Activated T-cell treated with anti-CD3 and anti-CD28 coated beads, Interleukin-2, amount 50 U/mL, for 48 hours (primary cell): Measurements from ENCODE around the gene CYSRT1.

Experiments used
- DNase-seq, 2 experiments: peaks; one replicate each; pipeline ENCODE4 v3.0.0-alpha.2; 2020

The CYSRT1 gene

DNA sequence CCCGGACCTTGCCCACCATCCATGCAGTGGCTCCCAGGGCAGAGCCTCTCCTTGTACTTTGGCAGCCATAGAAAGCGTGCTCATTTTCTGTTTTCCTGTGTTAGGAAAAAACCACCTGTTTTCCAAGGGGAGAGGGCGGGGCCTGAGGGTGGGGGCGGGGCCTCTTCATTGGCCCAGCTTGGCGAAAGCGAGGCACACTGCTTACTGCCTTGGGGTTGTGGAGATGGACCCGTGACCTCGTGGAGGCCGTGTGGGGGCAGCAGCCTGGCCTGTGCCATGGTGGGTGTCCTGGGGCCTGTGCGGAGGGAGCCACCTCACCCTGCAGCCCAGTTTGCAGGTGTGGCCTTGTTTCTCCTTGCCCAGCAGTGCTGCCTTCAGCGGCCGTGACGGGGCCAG lies 48.1 kb downstream of the CYSRT1 start:
- DNase-seq, result no peak

DNA sequence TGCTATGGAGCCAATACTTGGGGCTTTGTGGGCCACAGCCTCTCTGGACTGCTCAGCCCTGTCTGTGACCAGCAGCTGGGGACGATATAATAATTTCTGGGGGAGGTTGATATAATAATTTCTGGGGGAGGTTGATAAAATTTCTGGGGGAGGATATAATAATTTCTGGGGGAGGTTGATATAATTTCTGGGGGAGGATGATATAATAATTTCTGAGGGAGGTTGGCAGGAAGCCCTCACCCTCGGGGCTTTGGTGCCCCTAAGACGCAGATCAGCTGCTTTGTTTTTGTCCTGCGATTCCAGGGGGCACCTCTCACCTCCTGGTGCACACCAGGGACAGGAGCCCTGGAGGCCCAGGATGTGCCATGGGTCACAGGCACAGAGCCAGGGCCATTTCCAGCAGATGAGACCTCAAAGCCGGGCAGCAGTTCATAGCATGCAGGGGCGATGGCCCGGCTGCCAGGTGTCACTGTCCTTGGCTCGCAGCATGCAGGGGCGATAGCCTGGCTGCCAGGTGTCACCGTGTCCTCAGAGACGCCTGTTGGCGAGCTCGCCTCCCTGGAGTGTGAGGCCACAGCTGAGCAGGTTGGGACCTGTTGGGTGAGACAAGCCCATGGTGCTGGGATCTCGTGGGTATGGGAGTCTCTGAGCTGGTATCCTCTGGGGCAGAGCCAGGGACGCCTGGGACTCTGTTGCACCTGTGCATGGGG lies 48.8 kb downstream of the CYSRT1 start:
- DNase-seq, result no peak

DNA sequence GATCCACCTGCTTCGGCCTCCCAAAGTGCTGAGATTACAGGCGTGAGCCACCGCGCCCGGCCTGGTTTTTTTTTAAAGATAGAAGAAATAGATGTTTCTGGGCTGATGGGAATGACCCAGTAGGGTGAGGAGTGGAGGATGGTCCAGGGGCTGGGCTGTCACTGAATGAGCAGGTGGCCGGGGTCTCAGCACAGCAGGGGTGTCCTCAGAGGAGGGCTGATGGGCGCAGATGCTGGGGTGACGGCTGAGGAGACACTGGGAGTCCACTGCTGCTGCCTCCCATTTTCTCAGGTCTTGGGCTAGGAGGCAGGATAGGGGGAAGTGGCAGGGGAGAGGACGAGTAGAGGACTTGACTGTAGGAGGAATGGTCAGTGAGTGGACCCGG lies 50.2 kb downstream of the CYSRT1 start:
- DNase-seq, result no peak
